Progenitor cell of endocrine pancreas (in vitro differentiated cells): Measurements from ENCODE around the gene PIK3R5. TPM values are rescaled to one million over a fixed set of nuclear protein-coding genes. Genes with fewer than 3 reads are reported as not detected.
A peak's percentile ranks its signal among the peaks of the same experiment; 100 is the strongest.

Experiments used
- DNase-seq: peaks from one replicate; pipeline ENCODE4 v3.0.0; 2021; ENCODE audit warnings: low spot score; ENCODE audit not compliant: unreplicated experiment
- H3K27ac Mint-ChIP-seq: 2 replicates; pipeline ENCODE4 v1.8.0; 2021; ENCODE audit warnings: mild to moderate bottlenecking, moderate library complexity, mixed read lengths
- H3K27me3 Mint-ChIP-seq: 2 replicates; pipeline ENCODE4 v1.8.0; 2021; ENCODE audit warnings: mixed read lengths
- H3K36me3 Mint-ChIP-seq: 2 replicates; pipeline ENCODE4 v1.8.0; 2022; ENCODE audit warnings: mixed read lengths; ENCODE audit not compliant: insufficient read depth
- H3K4me1 Mint-ChIP-seq: 2 replicates; pipeline ENCODE4 v1.8.0; 2021; ENCODE audit warnings: low read depth, mixed read lengths
- H3K4me3 Mint-ChIP-seq: 2 replicates; pipeline ENCODE4 v1.8.0; 2021; ENCODE audit warnings: low read depth, mild to moderate bottlenecking, moderate library complexity, mixed read lengths
- H3K9me3 Mint-ChIP-seq: 2 replicates; pipeline ENCODE4 v1.8.0; 2021; ENCODE audit warnings: low read depth, mixed read lengths
- total RNA-seq: library from RNA; stranded (reverse); gene quantifications from 2 replicates; pipeline ENCODE4 v1.2.1, GENCODE V29; 2021
- TF ChIP-seq, protein P1 (sequence below): fragments of 200-600 bp; sonication (generic); IDR thresholded peaks from one replicate; pipeline ENCODE4 v1.5.0; 2021; ENCODE audit warnings: antibody characterized with exemption, mild to moderate bottlenecking; ENCODE audit not compliant: unreplicated experiment

Gene PIK3R5
- total RNA-seq, 1 donor from 2014 or later, result 0.50 TPM

DNA sequence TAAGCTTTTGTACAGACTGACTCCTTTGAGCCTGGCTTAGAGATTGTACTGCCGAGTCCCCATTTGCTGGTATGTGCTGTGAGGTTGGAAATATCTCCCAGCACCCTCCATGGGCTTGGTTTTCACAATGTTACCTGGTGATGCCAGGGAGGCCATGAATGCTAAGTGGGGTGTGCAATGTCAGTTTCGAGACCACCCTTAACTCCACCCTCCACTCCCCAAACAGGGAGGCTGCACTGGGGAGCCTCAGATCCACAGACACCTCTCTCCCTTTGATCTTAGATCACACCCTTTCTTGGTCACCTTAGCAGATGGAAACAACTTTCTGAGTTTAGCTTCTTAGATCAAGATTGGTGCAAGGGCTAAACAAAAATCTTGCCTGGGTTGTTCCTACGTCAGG, 69.4 kb downstream of the PIK3R5 start:
- Mint-ChIP-seq H3K27me3 (peaks cover 51% of the 10 kb centered on the region), H3K4me3 (no peak overlapping the region), H3K27ac (no peak overlapping the region), H3K36me3 (no peaks in the 10 kb centered on the region), H3K9me3 (no peaks in the 10 kb centered on the region), H3K4me1 (peaks cover 11% of the 10 kb centered on the region)
- DNase-seq, result no peak
- TF ChIP-seq, protein P1, sequence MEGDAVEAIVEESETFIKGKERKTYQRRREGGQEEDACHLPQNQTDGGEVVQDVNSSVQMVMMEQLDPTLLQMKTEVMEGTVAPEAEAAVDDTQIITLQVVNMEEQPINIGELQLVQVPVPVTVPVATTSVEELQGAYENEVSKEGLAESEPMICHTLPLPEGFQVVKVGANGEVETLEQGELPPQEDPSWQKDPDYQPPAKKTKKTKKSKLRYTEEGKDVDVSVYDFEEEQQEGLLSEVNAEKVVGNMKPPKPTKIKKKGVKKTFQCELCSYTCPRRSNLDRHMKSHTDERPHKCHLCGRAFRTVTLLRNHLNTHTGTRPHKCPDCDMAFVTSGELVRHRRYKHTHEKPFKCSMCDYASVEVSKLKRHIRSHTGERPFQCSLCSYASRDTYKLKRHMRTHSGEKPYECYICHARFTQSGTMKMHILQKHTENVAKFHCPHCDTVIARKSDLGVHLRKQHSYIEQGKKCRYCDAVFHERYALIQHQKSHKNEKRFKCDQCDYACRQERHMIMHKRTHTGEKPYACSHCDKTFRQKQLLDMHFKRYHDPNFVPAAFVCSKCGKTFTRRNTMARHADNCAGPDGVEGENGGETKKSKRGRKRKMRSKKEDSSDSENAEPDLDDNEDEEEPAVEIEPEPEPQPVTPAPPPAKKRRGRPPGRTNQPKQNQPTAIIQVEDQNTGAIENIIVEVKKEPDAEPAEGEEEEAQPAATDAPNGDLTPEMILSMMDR, result no peak

DNA sequence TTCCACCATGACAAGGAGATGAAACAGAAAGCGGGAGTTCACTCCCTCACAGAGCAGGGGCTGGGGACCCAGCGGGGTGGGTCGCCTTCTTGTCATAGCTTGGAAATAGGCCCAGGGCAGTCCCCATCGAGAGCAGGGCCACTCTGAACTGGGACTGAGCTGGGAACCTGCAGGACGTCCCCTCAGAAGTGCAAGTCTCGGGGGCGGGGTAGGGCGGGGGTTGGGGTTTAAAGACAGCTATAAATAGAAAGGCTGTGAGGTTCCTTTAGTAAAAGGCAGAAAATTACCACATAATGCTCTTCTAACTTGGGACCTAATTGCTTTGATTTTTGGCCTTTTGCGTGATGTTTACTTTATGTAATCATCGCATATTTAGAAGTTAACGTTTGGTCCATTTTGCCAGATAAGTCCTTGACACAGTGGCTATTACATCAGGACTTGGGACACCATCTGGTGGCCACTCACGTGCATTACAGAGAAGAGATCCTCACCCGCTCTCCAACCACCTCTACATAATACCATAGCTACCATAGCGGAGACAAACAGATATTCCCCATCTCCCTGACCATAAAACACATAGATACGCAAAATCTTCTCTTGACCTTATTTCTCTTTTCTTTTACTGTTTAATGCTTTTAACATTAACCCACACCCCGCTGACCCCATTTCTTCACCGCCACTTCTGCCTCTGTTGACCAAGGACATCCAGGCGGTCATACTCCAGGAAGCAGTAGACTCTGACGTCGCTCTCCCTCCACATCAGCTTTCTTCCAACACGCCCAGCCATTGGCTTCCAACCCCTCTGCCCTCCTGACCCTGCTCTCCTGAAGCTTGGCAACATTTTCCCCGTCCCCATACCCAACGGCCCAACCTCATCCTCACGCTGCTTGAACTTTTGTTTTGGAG, 70.6 kb downstream of the PIK3R5 start:
- no peak overlapping the region for H3K4me3 Mint-ChIP-seq
- no peaks in the 10 kb centered on the region for H3K9me3 Mint-ChIP-seq
- no peak overlapping the region for H3K27ac Mint-ChIP-seq
- TF ChIP-seq, protein P1, result peak; percentile 80
- H3K36me3 Mint-ChIP-seq, result no peaks in the 10 kb centered on the region
- H3K4me1 Mint-ChIP-seq, result peaks cover 8% of the 10 kb centered on the region
- DNase-seq, result no peak
- H3K27me3 Mint-ChIP-seq, result peaks cover 51% of the 10 kb centered on the region

DNA sequence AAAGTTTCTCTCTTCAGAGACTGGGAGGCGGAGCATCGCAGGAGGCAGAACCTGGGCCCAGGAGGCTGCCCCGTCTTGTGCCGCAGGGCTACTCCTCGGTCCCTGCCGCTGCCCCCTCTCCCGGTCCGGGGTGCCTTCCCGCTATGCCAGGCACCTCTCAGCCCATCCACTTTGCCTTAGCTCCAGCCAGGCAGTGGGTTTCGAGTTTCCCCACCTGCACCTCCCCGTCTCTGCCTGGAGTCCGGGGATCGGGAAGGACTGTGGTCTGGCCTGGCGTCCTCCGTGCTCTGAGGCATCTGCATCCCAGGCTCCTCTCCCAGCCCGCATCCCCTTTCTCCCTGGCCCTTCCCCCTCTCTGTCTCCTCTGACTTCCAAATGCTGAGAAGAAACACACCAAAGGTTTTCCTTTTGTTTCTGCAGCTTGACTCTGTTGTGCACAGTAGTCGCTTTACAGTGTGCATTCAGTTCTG, 71.3 kb downstream of the PIK3R5 start:
- TF ChIP-seq, protein P1, result no peak
- Mint-ChIP-seq H3K4me3 (no peak overlapping the region), H3K9me3 (no peaks in the 10 kb centered on the region), H3K4me1 (peaks cover 7% of the 10 kb centered on the region), H3K36me3 (no peaks in the 10 kb centered on the region), H3K27me3 (peaks cover 54% of the 10 kb centered on the region), H3K27ac (no peak overlapping the region)
- DNase-seq, result no peak

DNA sequence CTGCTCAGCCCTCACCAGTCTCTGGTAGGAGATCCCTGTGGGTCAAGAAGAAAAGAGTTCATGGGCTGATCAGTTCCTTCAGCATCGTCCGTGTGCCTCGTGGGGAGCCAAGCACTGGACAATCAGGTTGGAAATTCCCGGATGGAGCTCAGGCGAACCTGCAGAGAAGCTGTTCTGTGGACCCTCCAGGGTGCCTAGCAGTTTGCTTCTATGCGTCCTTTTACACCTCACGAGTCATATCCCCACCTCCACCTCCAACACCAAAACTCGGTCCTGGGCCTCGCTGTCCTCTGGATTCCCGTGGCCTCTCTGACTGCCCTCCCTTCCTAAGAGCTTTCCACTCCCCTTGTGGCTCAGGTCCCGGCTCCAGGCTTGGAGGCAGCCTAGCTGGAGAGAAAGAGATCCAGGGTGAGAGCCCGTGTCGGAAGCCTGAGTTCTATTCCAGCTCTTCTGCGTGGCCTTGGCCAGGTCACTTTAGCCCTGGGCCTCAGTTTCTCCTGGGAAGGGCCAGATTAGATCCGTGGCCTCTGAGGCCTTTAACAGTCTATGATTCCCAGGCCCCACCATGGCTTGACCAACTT, 71.8 kb downstream of the PIK3R5 start:
- Mint-ChIP-seq H3K9me3 (no peaks in the 10 kb centered on the region), H3K36me3 (no peaks in the 10 kb centered on the region), H3K4me1 (peaks cover 4% of the 10 kb centered on the region), H3K4me3 (no peak overlapping the region), H3K27ac (no peak overlapping the region), H3K27me3 (peaks cover 55% of the 10 kb centered on the region)
- TF ChIP-seq, protein P1, result no peak
- DNase-seq, result no peak

DNA sequence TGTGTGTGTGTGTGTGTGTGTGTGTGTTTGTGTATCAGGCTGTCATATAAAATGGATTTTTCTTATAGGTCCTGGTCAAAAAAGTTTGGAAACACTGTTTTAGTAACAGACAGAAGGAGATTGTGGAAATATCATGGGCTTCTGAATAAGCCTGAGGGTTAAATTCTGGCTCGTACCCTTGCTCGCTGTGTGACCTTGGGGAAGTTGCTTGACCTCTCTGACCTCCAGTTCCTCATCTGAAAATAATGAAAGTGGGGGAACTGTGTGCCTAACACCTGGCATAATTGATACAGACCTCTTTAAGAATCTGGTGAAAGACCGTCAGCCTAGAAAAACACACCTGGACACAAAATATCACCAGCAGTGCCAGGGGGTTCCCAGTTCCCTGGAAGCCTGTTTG, 72.4 kb downstream of the PIK3R5 start:
- TF ChIP-seq, protein P1, result no peak
- H3K9me3 Mint-ChIP-seq, result no peaks in the 10 kb centered on the region
- no peaks in the 10 kb centered on the region for H3K36me3 Mint-ChIP-seq

More for the DNA sequence above, 72.4 kb downstream of the PIK3R5 start:
- DNase-seq, result no peak
- Mint-ChIP-seq H3K27me3 (peaks cover 54% of the 10 kb centered on the region), H3K27ac (no peak overlapping the region), H3K4me3 (no peak overlapping the region), H3K4me1 (peaks cover 4% of the 10 kb centered on the region)
